Thoracic aorta (tissue), 2 donors: ENCODE data around the gene TSHZ3. TPM values are rescaled to one million over a fixed set of nuclear protein-coding genes. Genes with fewer than 3 reads are reported as not detected.

Source experiments
- ATAC-seq: fragments of 150-250 bp; one replicate; pipeline ENCODE4 v1.8.0; 2017; ENCODE audit warnings: low read depth; ENCODE audit not compliant: insufficient number of reproducible peaks, low FRiP score
- DNase-seq: peaks from one replicate; pipeline ENCODE4 v3.0.0-alpha.2; 2020; ENCODE audit warnings: low spot score
- H3K27ac ChIP-seq, 2 donors: fragments of 200-600 bp; sonication (generic); 1 replicate in 1 of 2; 2 replicates in 1 of 2; pipeline ENCODE4 v1.5.1; 2016; ENCODE audit warnings: mild to moderate bottlenecking in 2 of 2, moderate library complexity in 2 of 2
- H3K27me3 ChIP-seq: fragments of 200-600 bp; sonication (generic); replicated peaks from 2 replicates; pipeline ENCODE4 v1.6.0; 2016; ENCODE audit warnings: mild to moderate bottlenecking; ENCODE audit not compliant: insufficient read depth
- H3K36me3 ChIP-seq: fragments of 200-600 bp; sonication (generic); one replicate; pipeline ENCODE4 v1.5.1; 2016
- H3K4me1 ChIP-seq, 2 donors: fragments of 200-600 bp; sonication (generic); 1 replicate in 1 of 2; 2 replicates in 1 of 2; pipeline versions ENCODE4 v1.5.1 to v1.6.0; 2016; ENCODE audit warnings: low read depth in 2 of 2, mild to moderate bottlenecking in 1 of 2; ENCODE audit not compliant: control insufficient read depth in 1 of 2
- H3K4me3 ChIP-seq: fragments of 200-600 bp; sonication (generic); 2 replicates; pipeline ENCODE4 v1.5.1; 2016; ENCODE audit warnings: mild to moderate bottlenecking
- H3K9me3 ChIP-seq: fragments of 200-600 bp; sonication (generic); 2 replicates; pipeline ENCODE4 v1.5.1; 2016
- total RNA-seq, 2 donors: library from RNA; depleted of rRNA; stranded (reverse); fragments of >200 nt; gene quantifications; one replicate each; pipeline versions ENCODE4 v1.1.0 to v1.2.3, GENCODE V29; 2016
- TF ChIP-seq, protein P1 (sequence below): fragments of 200-600 bp; sonication (generic); IDR thresholded peaks from one replicate; pipeline ENCODE4 v1.5.1; 2019; ENCODE audit warnings: antibody characterized with exemption

The TSHZ3 gene
- total RNA-seq, 2 donors from 2014 or later: 9.3 to 10.2 TPM

DNA sequence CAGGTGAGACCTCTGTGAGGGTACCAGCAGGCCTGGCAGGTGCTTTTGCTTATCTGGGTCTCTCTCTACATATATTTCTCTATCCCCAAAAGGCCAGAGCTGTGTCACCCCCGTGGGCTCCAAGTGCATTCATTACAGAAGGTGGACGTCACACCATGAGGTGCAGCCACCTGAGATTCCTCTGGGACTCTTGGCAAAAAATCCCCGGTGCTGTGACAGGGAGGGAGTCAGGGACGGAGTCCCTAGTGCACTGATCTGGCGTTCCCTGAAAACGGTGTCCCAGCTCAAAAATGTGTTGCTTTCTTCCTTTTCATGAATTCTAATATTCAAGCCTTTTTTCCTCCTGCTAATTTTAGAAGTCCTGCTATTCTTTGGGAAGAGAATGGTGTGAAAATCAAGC, 13.5 kb downstream of the TSHZ3 start:
- TF ChIP-seq, protein P1, sequence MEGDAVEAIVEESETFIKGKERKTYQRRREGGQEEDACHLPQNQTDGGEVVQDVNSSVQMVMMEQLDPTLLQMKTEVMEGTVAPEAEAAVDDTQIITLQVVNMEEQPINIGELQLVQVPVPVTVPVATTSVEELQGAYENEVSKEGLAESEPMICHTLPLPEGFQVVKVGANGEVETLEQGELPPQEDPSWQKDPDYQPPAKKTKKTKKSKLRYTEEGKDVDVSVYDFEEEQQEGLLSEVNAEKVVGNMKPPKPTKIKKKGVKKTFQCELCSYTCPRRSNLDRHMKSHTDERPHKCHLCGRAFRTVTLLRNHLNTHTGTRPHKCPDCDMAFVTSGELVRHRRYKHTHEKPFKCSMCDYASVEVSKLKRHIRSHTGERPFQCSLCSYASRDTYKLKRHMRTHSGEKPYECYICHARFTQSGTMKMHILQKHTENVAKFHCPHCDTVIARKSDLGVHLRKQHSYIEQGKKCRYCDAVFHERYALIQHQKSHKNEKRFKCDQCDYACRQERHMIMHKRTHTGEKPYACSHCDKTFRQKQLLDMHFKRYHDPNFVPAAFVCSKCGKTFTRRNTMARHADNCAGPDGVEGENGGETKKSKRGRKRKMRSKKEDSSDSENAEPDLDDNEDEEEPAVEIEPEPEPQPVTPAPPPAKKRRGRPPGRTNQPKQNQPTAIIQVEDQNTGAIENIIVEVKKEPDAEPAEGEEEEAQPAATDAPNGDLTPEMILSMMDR: no peak
- Histone ChIP-seq H3K4me3 (no peak overlapping the region), H3K27me3 (no peaks in the 10 kb centered on the region), H3K27ac (no peak overlapping the region), H3K4me1 (peaks cover 16 to 27% of the 10 kb centered on the region in 2 donors), H3K36me3 (no peaks in the 10 kb centered on the region), H3K9me3 (no peaks in the 10 kb centered on the region)
- DNase-seq (no peak), ATAC-seq (no peak)

DNA sequence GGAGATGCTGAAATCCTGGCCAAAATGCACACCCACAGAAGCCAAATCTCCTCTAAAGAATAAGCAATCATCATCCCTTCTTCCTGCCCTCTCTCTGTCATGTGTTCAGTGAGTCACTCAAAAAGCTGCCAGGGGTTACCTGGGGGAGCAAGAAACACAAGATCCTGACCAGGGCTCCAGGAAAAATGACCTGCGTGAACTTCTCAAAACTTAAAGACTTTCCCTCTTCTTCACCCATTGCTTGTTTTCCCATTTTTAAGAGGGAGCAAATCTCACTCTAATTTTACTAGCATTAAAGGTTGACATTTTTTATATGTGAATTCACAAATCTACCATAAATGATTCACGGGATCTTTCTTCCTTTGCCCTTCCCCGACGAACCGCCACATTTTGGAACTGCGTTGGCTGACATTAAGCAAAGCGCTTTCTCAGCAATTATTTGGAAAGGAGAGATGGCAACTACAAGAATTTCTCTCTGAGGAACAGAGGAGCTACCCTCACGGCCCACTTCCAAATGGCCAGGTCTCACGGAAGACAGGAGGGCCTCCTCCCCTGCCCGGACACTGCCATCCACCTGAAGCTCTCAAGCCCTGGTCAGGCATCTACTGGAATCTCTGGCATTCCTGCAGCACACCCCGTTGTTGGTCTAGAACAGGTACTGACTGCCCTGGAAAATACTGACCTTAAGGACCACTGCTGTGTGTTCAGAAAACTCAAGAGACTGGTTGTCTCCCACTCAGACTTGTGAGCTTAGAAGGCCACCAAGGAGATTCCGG, 14.2 kb downstream of the TSHZ3 start:
- TF ChIP-seq, protein P1: no peak
- no peak for ATAC-seq
- H3K27ac ChIP-seq: no peak overlapping the region

DNA sequence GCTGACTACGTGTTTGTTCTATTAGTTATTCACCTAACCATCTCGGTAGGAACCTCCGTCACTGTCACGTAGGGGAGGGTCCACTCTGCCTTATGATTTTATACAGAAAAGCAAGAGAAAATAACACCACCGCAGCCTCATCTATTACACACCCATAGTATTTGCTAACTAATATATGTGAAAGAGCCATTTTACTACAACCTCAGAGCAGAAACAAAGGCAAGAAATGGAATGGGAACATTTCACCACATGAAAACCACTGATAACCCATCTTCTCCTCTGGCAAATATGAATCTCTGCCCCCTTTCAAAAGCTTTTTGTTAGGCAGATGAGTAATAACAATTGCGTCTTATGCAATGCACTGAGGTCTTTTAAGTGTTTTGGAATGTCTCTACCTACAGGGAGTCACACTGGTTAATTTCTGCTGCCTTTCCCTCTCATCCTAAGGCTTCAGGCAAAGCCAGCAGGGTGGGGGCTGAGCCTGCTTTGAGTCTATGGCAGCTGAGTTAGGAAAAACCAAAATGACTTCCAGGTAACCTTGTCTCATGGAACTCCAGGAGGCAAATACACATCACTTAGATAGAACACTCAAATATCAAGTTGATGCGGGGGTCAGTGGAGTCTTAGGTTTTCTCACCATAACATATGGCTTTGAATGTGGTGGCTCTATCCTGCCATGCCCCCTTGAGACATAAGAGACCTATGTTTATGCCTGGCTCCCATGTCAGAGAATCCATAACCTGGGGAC, 15.0 kb downstream of the TSHZ3 start:
- Histone ChIP-seq H3K27ac (no peak overlapping the region), H3K4me1 (peaks cover 9 to 22% of the 10 kb centered on the region in 2 donors), H3K4me3 (no peak overlapping the region), H3K9me3 (no peaks in the 10 kb centered on the region), H3K27me3 (no peaks in the 10 kb centered on the region), H3K36me3 (no peaks in the 10 kb centered on the region)
- ATAC-seq (no peak), DNase-seq (no peak)
- TF ChIP-seq, protein P1: no peak

More for the DNA sequence above, 14.2 kb downstream of the TSHZ3 start:
- peaks cover 16 to 27% of the 10 kb centered on the region in 2 donors for H3K4me1 ChIP-seq
- H3K36me3 ChIP-seq: no peaks in the 10 kb centered on the region
- no peaks in the 10 kb centered on the region for H3K27me3 ChIP-seq
- no peaks in the 10 kb centered on the region for H3K9me3 ChIP-seq
- DNase-seq: no peak
- no peak overlapping the region for H3K4me3 ChIP-seq

DNA sequence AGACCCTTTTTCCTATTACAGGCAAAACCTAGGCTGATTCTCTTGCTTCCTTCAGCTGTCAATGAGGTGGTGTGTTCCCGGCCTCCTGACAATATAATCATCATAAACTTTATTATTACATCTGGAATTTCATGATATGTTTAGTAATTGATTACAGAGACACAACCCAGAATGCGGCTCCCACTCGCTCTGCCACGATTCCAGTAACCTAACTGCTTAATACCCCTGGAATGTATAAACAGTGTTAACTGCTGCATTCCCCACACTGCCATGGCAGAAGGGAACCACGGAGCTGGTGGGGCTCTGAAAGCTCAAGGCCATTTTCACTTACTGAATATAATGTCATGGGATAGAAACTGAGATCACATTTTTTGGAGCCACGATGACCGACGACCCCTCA, 17.1 kb downstream of the TSHZ3 start:
- Histone ChIP-seq H3K27ac (no peak overlapping the region), H3K36me3 (no peaks in the 10 kb centered on the region), H3K9me3 (no peaks in the 10 kb centered on the region), H3K4me3 (no peak overlapping the region), H3K4me1 (peaks cover 0 to under 1% of the 10 kb centered on the region in 2 donors), H3K27me3 (no peaks in the 10 kb centered on the region)
- ATAC-seq (no peak), DNase-seq (no peak)
- TF ChIP-seq, protein P1: no peak

DNA sequence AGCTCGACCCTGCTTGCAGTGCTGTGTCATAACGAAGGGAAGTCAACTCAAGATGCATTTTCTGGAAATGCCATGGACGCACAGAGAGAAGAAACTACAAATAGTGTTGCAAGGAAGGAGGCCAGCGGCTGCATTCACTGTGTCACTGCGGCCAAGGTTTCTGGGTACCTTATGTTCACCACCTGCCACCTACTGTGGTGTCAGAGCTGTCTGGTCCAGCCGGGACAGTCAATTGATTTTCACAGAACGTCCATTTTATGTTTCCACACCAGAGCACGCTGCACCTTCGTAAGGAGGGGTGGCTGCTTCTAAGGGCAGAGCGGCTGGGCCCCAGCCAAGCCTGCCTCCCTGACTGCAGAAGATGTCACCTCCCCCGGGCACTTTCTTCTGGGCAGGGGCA, 17.7 kb downstream of the TSHZ3 start:
- Histone ChIP-seq H3K36me3 (no peaks in the 10 kb centered on the region), H3K27ac (no peak overlapping the region), H3K9me3 (no peaks in the 10 kb centered on the region), H3K27me3 (no peaks in the 10 kb centered on the region), H3K4me1 (no peaks in the 10 kb centered on the region), H3K4me3 (no peak overlapping the region)
- TF ChIP-seq, protein P1: no peak
- DNase-seq (no peak), ATAC-seq (no peak)
